ENCODE measurements around the gene RPL10. TPM values are rescaled to one million over a fixed set of nuclear protein-coding genes. Genes with fewer than 3 reads are reported as not detected.
A peak's percentile ranks its signal among the peaks of the same experiment; 100 is the strongest.

The RPL10 gene
- polyA plus RNA-seq, 6 donors from 2014 or later, result 3,636 to 5,147 (median 4,635) TPM

DNA sequence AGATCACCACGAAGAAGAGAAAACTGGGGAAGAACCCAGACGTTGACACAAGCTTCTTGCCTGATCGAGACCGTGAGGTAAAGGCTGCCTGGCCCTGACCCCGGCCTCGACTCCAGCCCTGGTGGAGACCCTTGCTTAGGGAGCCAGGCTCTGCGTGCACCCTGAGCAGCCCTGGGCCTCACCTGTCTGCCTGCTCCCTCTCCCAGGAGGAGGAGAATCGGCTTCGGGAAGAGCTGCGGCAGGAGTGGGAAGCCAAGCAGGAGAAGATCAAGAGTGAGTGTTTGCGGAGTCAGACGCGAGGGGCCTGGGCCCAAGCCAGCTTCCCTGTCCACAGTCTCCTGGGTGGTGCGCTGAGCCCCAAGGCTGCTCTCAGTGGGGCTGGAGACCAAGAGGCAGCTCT, 50.3 kb downstream of the RPL10 start:
- Mint-ChIP-seq H3K27me3 (no peaks in the 10 kb centered on the region), H3K4me1 (peaks cover 5 to 10% (median 9%) of the 10 kb centered on the region in 3 donors), H3K27ac (no peak overlapping the region), H3K4me3 (peak overlapping the region in 1 of 8 donors; percentile 57), H3K36me3 (no peaks in the 10 kb centered on the region), H3K9me3 (no peaks in the 10 kb centered on the region)
- DNase-seq (no peak), ATAC-seq (ENCODE audit: low read depth in 2 of 2) (no peak)

- no peaks in the 10 kb centered on the region for H3K27me3 Mint-ChIP-seq
- H3K4me3 Mint-ChIP-seq, result peak overlapping the region in 1 of 8 donors; percentile 76
- DNase-seq (no peak), ATAC-seq (ENCODE audit: low read depth in 2 of 2) (no peak)
- H3K27ac Mint-ChIP-seq, result no peak overlapping the region
- peaks cover 5 to 11% (median 6%) of the 10 kb centered on the region in 3 donors for H3K4me1 Mint-ChIP-seq
- H3K9me3 Mint-ChIP-seq, result peaks cover 0 to 2% (median 0%) of the 10 kb centered on the region in 7 donors
- no peaks in the 10 kb centered on the region for H3K36me3 Mint-ChIP-seq
Observed at GRCh38 chrX:154449618-154450017, 51.4 kb downstream of the RPL10 start.

DNA sequence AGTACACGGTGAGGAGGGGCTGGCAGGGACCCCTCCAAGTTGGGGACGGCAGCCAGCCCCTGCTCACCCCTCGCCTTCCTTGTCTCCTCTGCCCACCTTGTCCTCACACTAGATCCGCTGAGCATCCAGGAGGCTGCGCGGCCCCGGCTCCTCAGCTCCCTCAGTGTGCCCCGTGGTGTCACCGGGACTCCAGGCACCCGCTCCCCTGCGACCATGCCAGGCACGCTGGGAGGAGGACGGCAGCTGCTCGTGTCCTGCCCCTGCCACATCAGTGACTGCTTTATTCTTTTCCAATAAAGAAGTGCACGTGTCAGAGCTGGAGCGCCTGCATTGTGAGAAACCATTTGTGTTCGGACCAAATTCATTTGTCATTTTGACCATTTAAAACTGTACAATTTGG, 52.1 kb downstream of the RPL10 start:
- DNase-seq (no peak), ATAC-seq (ENCODE audit: low read depth in 2 of 2) (no peak)
- Mint-ChIP-seq H3K4me3 (no peak overlapping the region), H3K9me3 (peaks cover 0 to 3% (median 0%) of the 10 kb centered on the region in 7 donors), H3K36me3 (no peaks in the 10 kb centered on the region), H3K27me3 (no peaks in the 10 kb centered on the region), H3K4me1 (peaks cover 5 to 6% (median 6%) of the 10 kb centered on the region in 3 donors), H3K27ac (no peak overlapping the region)

Other genes starting within 250 kb of the RPL10 start
- not detected for gene OPN1MW, start 215.8 kb upstream of the RPL10 start, polyA plus RNA-seq (ENCODE audit: low read depth in 6 of 6)
- not detected for gene OPN1MW2, start 178.6 kb upstream of the RPL10 start, polyA plus RNA-seq (ENCODE audit: low read depth in 6 of 6)
- gene OPN1MW3, start 140.8 kb upstream of the RPL10 start, polyA plus RNA-seq (ENCODE audit: low read depth in 6 of 6), result under 1 TPM in 1 of 6 donors, not detected in 5; 0.13 TPM
- not detected for gene TEX28, start 103.3 kb upstream of the RPL10 start, polyA plus RNA-seq (ENCODE audit: low read depth in 6 of 6)
- gene TKTL1, start 102.6 kb upstream of the RPL10 start, polyA plus RNA-seq (ENCODE audit: low read depth in 6 of 6), result under 1 TPM in 5 of 6 donors, not detected in 1; 0.27 to 0.57 (median 0.38) TPM
- 100 to 1,000 TPM in 2 of 6 donors, 10 to 100 TPM in 4; 39.6 to 269 (median 78.3) TPM for gene FLNA, start 23.7 kb upstream of the RPL10 start, polyA plus RNA-seq (ENCODE audit: low read depth in 6 of 6)
- gene EMD, start 19.1 kb upstream of the RPL10 start, polyA plus RNA-seq (ENCODE audit: low read depth in 6 of 6), result 10 to 100 TPM; 25.0 to 29.6 (median 27.2) TPM
- gene DNASE1L1, start 10.9 kb downstream of the RPL10 start, polyA plus RNA-seq (ENCODE audit: low read depth in 6 of 6), result 10 to 100 TPM in 5 of 6 donors, 1 to 10 TPM in 1; 9.5 to 23.1 (median 14.3) TPM
- gene TAFAZZIN, start 13.2 kb downstream of the RPL10 start, polyA plus RNA-seq (ENCODE audit: low read depth in 6 of 6), result 10 to 100 TPM; 31.6 to 50.2 (median 36.6) TPM
- 100 to 1,000 TPM in 1 of 6 donors, 10 to 100 TPM in 5; 81.8 to 173 (median 88.7) TPM for gene ATP6AP1, start 30.3 kb downstream of the RPL10 start, polyA plus RNA-seq (ENCODE audit: low read depth in 6 of 6)
- 10 to 100 TPM; 28.4 to 44.3 (median 35.5) TPM for gene GDI1, start 38.8 kb downstream of the RPL10 start, polyA plus RNA-seq (ENCODE audit: low read depth in 6 of 6)
- 10 to 100 TPM; 23.8 to 35.2 (median 28.2) TPM for gene FAM50A, start 45.8 kb downstream of the RPL10 start, polyA plus RNA-seq (ENCODE audit: low read depth in 6 of 6)
- gene PLXNA3, start 59.9 kb downstream of the RPL10 start, polyA plus RNA-seq (ENCODE audit: low read depth in 6 of 6), result 1 to 10 TPM in 3 of 6 donors, under 1 TPM in 3; 0.68 to 1.6 (median 0.99) TPM
- gene LAGE3, start 80.9 kb downstream of the RPL10 start, polyA plus RNA-seq (ENCODE audit: low read depth in 6 of 6), result 10 to 100 TPM; 36.4 to 47.6 (median 40.9) TPM
- 10 to 100 TPM; 18.7 to 39.4 (median 33.0) TPM for gene UBL4A, start 88.2 kb downstream of the RPL10 start, polyA plus RNA-seq (ENCODE audit: low read depth in 6 of 6)
- 10 to 100 TPM; 33.5 to 65.1 (median 38.0) TPM for gene SLC10A3, start 92.3 kb downstream of the RPL10 start, polyA plus RNA-seq (ENCODE audit: low read depth in 6 of 6)
- gene FAM3A, start 117.9 kb downstream of the RPL10 start, polyA plus RNA-seq (ENCODE audit: low read depth in 6 of 6), result 10 to 100 TPM; 13.4 to 24.1 (median 16.7) TPM
- gene G6PD, start 148.5 kb downstream of the RPL10 start, polyA plus RNA-seq (ENCODE audit: low read depth in 6 of 6), result 1 to 10 TPM; 3.3 to 6.1 (median 4.4) TPM
- 10 to 100 TPM; 18.3 to 34.0 (median 26.5) TPM for gene IKBKG, start 149.2 kb downstream of the RPL10 start, polyA plus RNA-seq (ENCODE audit: low read depth in 6 of 6)
- gene CTAG1A, start 186.8 kb downstream of the RPL10 start, polyA plus RNA-seq (ENCODE audit: low read depth in 6 of 6), result not detected
- not detected for gene CTAG1B, start 220.9 kb downstream of the RPL10 start, polyA plus RNA-seq (ENCODE audit: low read depth in 6 of 6)

Measured in naive B cell (primary cell).